ENCODE results near the gene IL3.

DNA sequence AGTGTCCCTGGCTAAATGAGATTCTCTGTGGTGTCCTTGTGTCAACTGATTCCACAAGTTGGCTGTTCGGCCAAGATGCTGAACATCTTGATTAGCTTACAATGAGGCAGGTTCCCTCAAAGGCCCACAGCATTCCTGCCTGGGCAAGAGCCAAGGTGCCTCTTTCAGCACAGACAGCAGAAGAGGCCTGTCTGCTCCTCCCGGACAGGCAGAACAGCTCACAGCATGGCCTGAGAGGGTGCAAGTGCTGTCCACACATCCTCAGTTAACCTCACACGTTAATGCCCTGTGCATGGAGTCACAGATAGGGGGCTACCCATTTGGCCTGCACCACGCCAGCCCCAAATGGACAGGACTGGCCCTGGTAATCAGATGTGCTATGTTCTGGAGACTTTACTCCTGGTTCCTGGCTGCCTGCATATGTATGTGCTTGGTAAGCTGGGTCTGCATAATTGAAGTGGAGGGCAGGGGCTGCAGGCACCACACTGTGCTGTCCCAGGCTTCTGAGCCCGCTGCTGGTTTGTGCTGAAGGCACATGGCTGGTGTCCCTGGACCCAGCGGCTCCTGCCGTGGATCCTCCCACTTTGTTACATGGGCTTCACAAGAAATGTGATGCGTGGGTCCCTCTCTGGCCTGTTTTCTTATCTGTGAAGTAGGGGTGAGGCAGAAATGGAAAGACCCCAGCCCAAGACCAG lies 22.0 kb downstream of the IL3 start:
- TF ChIP-seq POLR2A (IDR thresholded peaks at IDR 0.05; ENCODE audit: low read depth, low read length) (no peak), NFE2L2 (IDR thresholded peaks at IDR 0.05; ENCODE audit: low read depth, low read length) (no peak), RAD21 (IDR thresholded peaks at IDR 0.05; ENCODE audit: low read length) (no peak), CHD1 (IDR thresholded peaks at IDR 0.05; ENCODE audit: low read depth, low read length) (no peak), RFX5 (IDR thresholded peaks at IDR 0.05; ENCODE audit: low read depth, low read length) (no peak), MAFK (IDR thresholded peaks at IDR 0.05; ENCODE audit: low read depth, low read length) (no peak), MAZ (IDR thresholded peaks at IDR 0.05; ENCODE audit: borderline replicate concordance, low read depth, low read length) (no peak), RCOR1 (IDR thresholded peaks at IDR 0.05; ENCODE audit: insufficient replicate concordance, low read length) (no peak), CEBPB (IDR thresholded peaks at IDR 0.05; ENCODE audit: low read depth, low read length) (no peak), BHLHE40 (IDR thresholded peaks at IDR 0.05; ENCODE audit: low read depth, low read length) (no peak), SMC3 (IDR thresholded peaks at IDR 0.05; ENCODE audit: low read depth, low read length) (no peak)
- TF ChIP-seq, protein P1, sequence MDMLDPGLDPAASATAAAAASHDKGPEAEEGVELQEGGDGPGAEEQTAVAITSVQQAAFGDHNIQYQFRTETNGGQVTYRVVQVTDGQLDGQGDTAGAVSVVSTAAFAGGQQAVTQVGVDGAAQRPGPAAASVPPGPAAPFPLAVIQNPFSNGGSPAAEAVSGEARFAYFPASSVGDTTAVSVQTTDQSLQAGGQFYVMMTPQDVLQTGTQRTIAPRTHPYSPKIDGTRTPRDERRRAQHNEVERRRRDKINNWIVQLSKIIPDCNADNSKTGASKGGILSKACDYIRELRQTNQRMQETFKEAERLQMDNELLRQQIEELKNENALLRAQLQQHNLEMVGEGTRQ (IDR thresholded peaks at IDR 0.05; ENCODE audit: low read depth, low read length) = no peak
- TF ChIP-seq, protein P2, sequence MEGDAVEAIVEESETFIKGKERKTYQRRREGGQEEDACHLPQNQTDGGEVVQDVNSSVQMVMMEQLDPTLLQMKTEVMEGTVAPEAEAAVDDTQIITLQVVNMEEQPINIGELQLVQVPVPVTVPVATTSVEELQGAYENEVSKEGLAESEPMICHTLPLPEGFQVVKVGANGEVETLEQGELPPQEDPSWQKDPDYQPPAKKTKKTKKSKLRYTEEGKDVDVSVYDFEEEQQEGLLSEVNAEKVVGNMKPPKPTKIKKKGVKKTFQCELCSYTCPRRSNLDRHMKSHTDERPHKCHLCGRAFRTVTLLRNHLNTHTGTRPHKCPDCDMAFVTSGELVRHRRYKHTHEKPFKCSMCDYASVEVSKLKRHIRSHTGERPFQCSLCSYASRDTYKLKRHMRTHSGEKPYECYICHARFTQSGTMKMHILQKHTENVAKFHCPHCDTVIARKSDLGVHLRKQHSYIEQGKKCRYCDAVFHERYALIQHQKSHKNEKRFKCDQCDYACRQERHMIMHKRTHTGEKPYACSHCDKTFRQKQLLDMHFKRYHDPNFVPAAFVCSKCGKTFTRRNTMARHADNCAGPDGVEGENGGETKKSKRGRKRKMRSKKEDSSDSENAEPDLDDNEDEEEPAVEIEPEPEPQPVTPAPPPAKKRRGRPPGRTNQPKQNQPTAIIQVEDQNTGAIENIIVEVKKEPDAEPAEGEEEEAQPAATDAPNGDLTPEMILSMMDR (conservative IDR thresholded peaks at IDR 0.05; ENCODE audit: low read depth, low read length) = no peak
- TF ChIP-seq, protein P3, sequence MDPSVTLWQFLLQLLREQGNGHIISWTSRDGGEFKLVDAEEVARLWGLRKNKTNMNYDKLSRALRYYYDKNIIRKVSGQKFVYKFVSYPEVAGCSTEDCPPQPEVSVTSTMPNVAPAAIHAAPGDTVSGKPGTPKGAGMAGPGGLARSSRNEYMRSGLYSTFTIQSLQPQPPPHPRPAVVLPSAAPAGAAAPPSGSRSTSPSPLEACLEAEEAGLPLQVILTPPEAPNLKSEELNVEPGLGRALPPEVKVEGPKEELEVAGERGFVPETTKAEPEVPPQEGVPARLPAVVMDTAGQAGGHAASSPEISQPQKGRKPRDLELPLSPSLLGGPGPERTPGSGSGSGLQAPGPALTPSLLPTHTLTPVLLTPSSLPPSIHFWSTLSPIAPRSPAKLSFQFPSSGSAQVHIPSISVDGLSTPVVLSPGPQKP (IDR thresholded peaks at IDR 0.05; ENCODE audit: borderline replicate concordance, low read depth, low read length) = no peak
